GM23248 (cell line): ENCODE measurements around the gene REXO1.
"Not testable (repeated sequence)": the region's sequence is repeated elsewhere in the genome, so short reads cannot be mapped to it uniquely, and the experiment has no call there.

Experiments used
- EZH2 ChIP-seq: fragments of 200-600 bp; sonication (generic); IDR thresholded peaks from 2 replicates; pipeline ENCODE4 v1.6.1; 2018; ENCODE audit warnings: antibody characterized with exemption, mild to moderate bottlenecking; ENCODE audit not compliant: insufficient read depth, poor library complexity, severe bottlenecking
- EZH2phosphoT487 ChIP-seq: fragments of 200-600 bp; sonication (generic); IDR thresholded peaks from 2 replicates; pipeline ENCODE4 v1.6.1; 2018; ENCODE audit warnings: antibody characterized with exemption, moderate library complexity, mild to moderate bottlenecking, low read depth; ENCODE audit not compliant: insufficient read depth

- TF ChIP-seq EZH2phosphoT487, EZH2: not testable (repeated sequence)
Observed at GRCh38 chr19:1885398-1886119, 37.3 kb upstream of the REXO1 start, which contains the start of gene ABHD17A.
